Measurements from ENCODE around the gene SH3YL1. TPM values are rescaled to one million over a fixed set of nuclear protein-coding genes. Genes with fewer than 3 reads are reported as not detected.

Gene SH3YL1
- total RNA-seq, 3 donors from 2014 or later = 49.5 to 102 (median 92.3) TPM

DNA sequence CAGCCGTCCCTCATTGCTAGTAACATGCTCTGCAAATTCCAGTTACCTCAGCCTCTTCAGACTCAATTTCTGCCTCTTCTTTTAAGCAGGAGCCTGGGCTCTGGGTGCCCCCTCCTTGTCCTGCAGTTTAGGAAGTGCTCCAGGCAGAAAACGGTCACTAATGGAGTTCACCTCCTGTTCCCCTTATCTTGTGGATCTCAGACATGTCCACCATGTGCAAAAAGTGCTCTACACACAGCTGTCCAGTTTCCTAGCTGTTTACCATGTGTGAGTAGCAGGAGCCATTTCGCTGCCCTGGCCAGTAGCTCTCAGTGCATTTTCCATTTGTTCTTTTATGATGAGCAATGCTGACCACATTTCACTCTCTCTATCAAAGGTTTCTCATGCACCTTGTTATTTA lies 4.9 kb downstream of the SH3YL1 start:
- Histone ChIP-seq H3K4me3 (no peak overlapping the region), H3K36me3 (ENCODE audit: low read depth) (no peaks in the 10 kb centered on the region), H3K4me1 (ENCODE audit: low read depth) (no peaks in the 10 kb centered on the region), H3K9me3 (peaks cover 7% of the 10 kb centered on the region)
- TF ChIP-seq, protein P1, sequence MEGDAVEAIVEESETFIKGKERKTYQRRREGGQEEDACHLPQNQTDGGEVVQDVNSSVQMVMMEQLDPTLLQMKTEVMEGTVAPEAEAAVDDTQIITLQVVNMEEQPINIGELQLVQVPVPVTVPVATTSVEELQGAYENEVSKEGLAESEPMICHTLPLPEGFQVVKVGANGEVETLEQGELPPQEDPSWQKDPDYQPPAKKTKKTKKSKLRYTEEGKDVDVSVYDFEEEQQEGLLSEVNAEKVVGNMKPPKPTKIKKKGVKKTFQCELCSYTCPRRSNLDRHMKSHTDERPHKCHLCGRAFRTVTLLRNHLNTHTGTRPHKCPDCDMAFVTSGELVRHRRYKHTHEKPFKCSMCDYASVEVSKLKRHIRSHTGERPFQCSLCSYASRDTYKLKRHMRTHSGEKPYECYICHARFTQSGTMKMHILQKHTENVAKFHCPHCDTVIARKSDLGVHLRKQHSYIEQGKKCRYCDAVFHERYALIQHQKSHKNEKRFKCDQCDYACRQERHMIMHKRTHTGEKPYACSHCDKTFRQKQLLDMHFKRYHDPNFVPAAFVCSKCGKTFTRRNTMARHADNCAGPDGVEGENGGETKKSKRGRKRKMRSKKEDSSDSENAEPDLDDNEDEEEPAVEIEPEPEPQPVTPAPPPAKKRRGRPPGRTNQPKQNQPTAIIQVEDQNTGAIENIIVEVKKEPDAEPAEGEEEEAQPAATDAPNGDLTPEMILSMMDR (IDR thresholded peaks at IDR 0.05) = no peak
- ATAC-seq = no peak
- no peak for DNase-seq
- intact Hi-C loops (cut with DNase I, micrococcal nuclease) = no loop called here

DNA sequence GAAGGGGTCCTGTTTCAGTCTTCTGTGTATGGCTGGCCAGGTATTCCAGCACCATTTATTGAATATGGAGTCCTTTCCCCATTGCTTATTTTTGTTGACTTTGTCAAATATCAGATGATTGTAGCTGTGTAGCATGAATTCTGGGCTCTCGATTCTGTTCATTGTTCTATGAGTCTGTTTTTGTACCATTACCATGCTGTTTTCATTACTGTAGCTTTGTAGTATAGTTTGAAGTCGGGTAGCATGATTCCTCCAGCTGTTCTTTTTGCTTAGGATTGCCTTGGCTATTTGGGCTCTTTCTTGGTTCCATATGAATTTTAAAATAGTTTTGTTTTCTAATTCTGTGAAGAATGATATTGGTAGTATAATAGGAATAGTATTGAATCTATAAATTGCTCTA lies 6.0 kb downstream of the SH3YL1 start:
- intact Hi-C loops (cut with DNase I, micrococcal nuclease) = no loop called here
- TF ChIP-seq, protein P1 (IDR thresholded peaks at IDR 0.05) = no peak
- no peak for ATAC-seq

DNA sequence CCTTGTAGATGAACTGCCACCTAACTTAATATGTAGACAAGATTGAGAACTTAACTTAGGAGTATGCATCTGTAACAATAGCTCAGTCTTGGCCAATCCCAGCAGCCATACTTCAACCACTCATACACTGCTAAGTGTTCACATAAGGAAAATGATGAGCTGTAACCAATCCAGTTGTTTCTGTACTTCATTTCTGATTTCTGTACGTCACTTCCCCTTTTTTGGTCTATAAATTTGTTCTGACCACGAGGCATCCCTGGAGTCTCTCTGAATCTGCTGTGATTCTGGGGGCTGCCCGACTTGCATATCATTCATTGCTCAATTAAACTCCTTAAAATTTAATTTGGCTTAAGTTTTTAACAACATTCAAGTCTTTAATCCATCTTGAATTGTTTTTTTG lies 6.4 kb downstream of the SH3YL1 start:
- TF ChIP-seq, protein P1 (IDR thresholded peaks at IDR 0.05) = no peak
- Histone ChIP-seq H3K4me1 (ENCODE audit: low read depth) (no peaks in the 10 kb centered on the region), H3K9me3 (peaks cover 7% of the 10 kb centered on the region), H3K4me3 (no peak overlapping the region), H3K36me3 (ENCODE audit: low read depth) (no peaks in the 10 kb centered on the region)
- intact Hi-C loops (cut with DNase I, micrococcal nuclease) = no loop called here
- ATAC-seq (no peak), DNase-seq (no peak)

More for the DNA sequence above, 6.0 kb downstream of the SH3YL1 start:
- H3K4me3 ChIP-seq = no peak overlapping the region
- no peaks in the 10 kb centered on the region for H3K36me3 ChIP-seq (ENCODE audit: low read depth)
- no peak for DNase-seq
- H3K9me3 ChIP-seq = peaks cover 7% of the 10 kb centered on the region
- no peaks in the 10 kb centered on the region for H3K4me1 ChIP-seq (ENCODE audit: low read depth)

DNA sequence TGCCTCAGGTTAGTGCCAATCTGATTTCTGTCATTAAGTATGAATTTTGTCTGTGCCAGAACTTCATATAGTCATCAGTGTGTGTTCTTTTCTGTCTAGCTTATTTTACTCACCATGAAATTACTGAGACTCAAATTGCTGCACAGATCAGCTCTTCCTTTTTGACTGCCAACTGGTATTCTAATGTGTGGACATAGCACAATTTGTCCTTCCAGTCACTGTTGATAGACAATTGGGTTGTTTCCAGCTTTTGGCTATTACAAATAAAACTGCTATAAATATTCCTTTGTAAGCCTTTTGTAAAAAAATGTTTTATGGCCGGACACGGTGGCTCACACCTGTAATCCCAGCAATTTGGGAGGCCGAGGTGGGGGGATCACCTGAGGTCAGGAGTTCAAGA lies 7.7 kb downstream of the SH3YL1 start:
- Histone ChIP-seq H3K4me1 (ENCODE audit: low read depth) (no peaks in the 10 kb centered on the region), H3K4me3 (no peak overlapping the region), H3K36me3 (ENCODE audit: low read depth) (no peaks in the 10 kb centered on the region), H3K9me3 (peaks cover 7% of the 10 kb centered on the region)
- TF ChIP-seq, protein P1 (IDR thresholded peaks at IDR 0.05) = no peak
- ATAC-seq (no peak), DNase-seq (no peak)
- intact Hi-C loops (cut with DNase I, micrococcal nuclease) = no loop called here

DNA sequence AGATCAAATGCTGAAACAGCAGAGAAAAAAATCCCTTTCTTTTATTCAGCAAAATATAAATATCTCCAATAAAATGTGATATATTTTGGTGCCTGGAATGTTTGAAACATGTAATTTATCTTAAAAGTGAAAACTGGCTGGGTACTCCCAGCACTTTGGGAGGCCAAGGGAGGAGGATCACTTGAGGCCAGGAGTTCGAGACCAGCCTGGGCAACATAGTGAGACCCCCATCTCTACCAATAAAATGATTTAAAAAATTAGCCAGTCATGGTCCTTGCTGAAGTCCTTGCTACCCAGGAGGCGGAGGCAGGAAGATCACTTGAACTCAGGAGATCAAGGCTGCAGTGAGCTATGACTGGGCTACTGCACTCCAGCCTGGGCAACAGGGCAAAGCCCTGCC lies 8.6 kb downstream of the SH3YL1 start:
- H3K4me3 ChIP-seq = no peak overlapping the region
- H3K36me3 ChIP-seq (ENCODE audit: low read depth) = no peaks in the 10 kb centered on the region
- ATAC-seq (no peak), DNase-seq (no peak)
- H3K9me3 ChIP-seq = peaks cover 7% of the 10 kb centered on the region
- no peaks in the 10 kb centered on the region for H3K4me1 ChIP-seq (ENCODE audit: low read depth)
- intact Hi-C loops (cut with DNase I, micrococcal nuclease) = no loop called here
- TF ChIP-seq, protein P1 (IDR thresholded peaks at IDR 0.05) = no peak

DNA sequence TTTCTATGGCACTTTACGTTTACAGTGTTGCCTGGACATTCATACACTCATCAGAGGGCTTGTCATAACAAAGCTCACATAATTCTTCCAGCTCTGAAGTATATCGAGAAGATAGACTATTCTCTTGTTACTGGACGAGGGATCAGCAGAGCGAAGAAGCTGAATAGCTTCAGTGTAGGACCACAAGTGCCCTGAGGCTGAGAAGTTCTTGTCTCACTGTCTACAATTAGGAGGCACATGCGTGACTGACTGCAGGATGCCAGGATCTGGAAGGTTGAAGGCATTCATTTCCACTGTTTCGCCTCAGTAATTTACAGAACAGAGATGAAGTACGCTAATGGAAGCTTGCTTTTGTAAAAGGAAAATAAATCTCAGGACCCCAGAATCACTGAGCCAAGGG lies 9.6 kb downstream of the SH3YL1 start:
- Histone ChIP-seq H3K4me3 (no peak overlapping the region), H3K4me1 (ENCODE audit: low read depth) (no peaks in the 10 kb centered on the region), H3K9me3 (peaks cover 7% of the 10 kb centered on the region), H3K36me3 (ENCODE audit: low read depth) (no peaks in the 10 kb centered on the region)
- DNase-seq = no peak
- ATAC-seq = no peak
- intact Hi-C loops (cut with DNase I, micrococcal nuclease) = no loop called here
- TF ChIP-seq, protein P1 (IDR thresholded peaks at IDR 0.05) = no peak
